ENCODE measurements around the gene WDR33. TPM values are rescaled to one million over a fixed set of nuclear protein-coding genes. Genes with fewer than 3 reads are reported as not detected.
"Not testable (repeated sequence)": the region's sequence is repeated elsewhere in the genome, so short reads cannot be mapped to it uniquely, and the experiment has no call there.

The WDR33 gene
- total RNA-seq, 1 donor from 2014 or later = 27.0 TPM

- DNase-seq (ENCODE audit: low read depth, low spot score) = no peak
Measured at GRCh38 chr2:127763776-127764175, 47.2 kb downstream of the WDR33 start.

GRCh38 chr2:127762846-127763245, 48.1 kb downstream of the WDR33 start:
- no peak for DNase-seq (ENCODE audit: low read depth, low spot score)

GRCh38 chr2:127762441-127762840, 48.5 kb downstream of the WDR33 start:
- DNase-seq (ENCODE audit: low read depth, low spot score) = no peak

GRCh38 chr2:127759931-127760330, 51.0 kb downstream of the WDR33 start:
- DNase-seq (ENCODE audit: low read depth, low spot score) = no peak

GRCh38 chr2:127754186-127754585, 56.8 kb downstream of the WDR33 start:
- DNase-seq (ENCODE audit: low read depth, low spot score) = no peak

GRCh38 chr2:127753374-127753773, 57.6 kb downstream of the WDR33 start:
- DNase-seq (ENCODE audit: low read depth, low spot score) = no peak

GRCh38 chr2:127749537-127749936, 61.4 kb downstream of the WDR33 start:
- not testable (repeated sequence) for DNase-seq (ENCODE audit: low read depth, low spot score)

- no peak for DNase-seq (ENCODE audit: low read depth, low spot score)
Measured at GRCh38 chr2:127747621-127748020, 63.4 kb downstream of the WDR33 start.

GRCh38 chr2:127743477-127744026, 67.4 kb downstream of the WDR33 start:
- DNase-seq (ENCODE audit: low read depth, low spot score) = no peak

- DNase-seq (ENCODE audit: low read depth, low spot score) = no peak
Measured at GRCh38 chr2:127740665-127741288, 70.2 kb downstream of the WDR33 start.

- DNase-seq (ENCODE audit: low read depth, low spot score) = no peak
Measured at GRCh38 chr2:127739800-127740199, 71.2 kb downstream of the WDR33 start.

GRCh38 chr2:127737892-127738291, 73.1 kb downstream of the WDR33 start:
- no peak for DNase-seq (ENCODE audit: low read depth, low spot score)

- no peak for DNase-seq (ENCODE audit: low read depth, low spot score)
Measured at GRCh38 chr2:127735537-127736399, 75.2 kb downstream of the WDR33 start.

GRCh38 chr2:127735044-127735443, 75.9 kb downstream of the WDR33 start:
- DNase-seq (ENCODE audit: low read depth, low spot score) = no peak

- no peak for DNase-seq (ENCODE audit: low read depth, low spot score)
Measured at GRCh38 chr2:127733816-127734537, 77.0 kb downstream of the WDR33 start.

GRCh38 chr2:127733113-127733815, 77.7 kb downstream of the WDR33 start:
- DNase-seq (ENCODE audit: low read depth, low spot score) = no peak

- no peak for DNase-seq (ENCODE audit: low read depth, low spot score)
Measured at GRCh38 chr2:127726158-127726880, 84.7 kb downstream of the WDR33 start.

GRCh38 chr2:127722807-127723206, 88.2 kb downstream of the WDR33 start:
- DNase-seq (ENCODE audit: low read depth, low spot score) = no peak

- no peak for DNase-seq (ENCODE audit: low read depth, low spot score)
Measured at GRCh38 chr2:127721978-127722355, 89.0 kb downstream of the WDR33 start.

- DNase-seq (ENCODE audit: low read depth, low spot score) = no peak
Measured at GRCh38 chr2:127721311-127721977, 89.5 kb downstream of the WDR33 start.
